ENCODE data around the gene TMEM190.

- TF ChIP-seq EZH2 (IDR thresholded peaks at IDR 0.05; ENCODE audit: borderline replicate concordance, insufficient read depth, low read depth, low read length, poor library complexity, severe bottlenecking): no peak
- TF ChIP-seq, protein P1, sequence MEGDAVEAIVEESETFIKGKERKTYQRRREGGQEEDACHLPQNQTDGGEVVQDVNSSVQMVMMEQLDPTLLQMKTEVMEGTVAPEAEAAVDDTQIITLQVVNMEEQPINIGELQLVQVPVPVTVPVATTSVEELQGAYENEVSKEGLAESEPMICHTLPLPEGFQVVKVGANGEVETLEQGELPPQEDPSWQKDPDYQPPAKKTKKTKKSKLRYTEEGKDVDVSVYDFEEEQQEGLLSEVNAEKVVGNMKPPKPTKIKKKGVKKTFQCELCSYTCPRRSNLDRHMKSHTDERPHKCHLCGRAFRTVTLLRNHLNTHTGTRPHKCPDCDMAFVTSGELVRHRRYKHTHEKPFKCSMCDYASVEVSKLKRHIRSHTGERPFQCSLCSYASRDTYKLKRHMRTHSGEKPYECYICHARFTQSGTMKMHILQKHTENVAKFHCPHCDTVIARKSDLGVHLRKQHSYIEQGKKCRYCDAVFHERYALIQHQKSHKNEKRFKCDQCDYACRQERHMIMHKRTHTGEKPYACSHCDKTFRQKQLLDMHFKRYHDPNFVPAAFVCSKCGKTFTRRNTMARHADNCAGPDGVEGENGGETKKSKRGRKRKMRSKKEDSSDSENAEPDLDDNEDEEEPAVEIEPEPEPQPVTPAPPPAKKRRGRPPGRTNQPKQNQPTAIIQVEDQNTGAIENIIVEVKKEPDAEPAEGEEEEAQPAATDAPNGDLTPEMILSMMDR (IDR thresholded peaks at IDR 0.05): no peak
Measured at GRCh38 chr19:55353356-55353802, 23.2 kb upstream of the TMEM190 start.

Data from B cell (primary cell).